Measurements from ENCODE around the gene RAPGEF2. TPM values are rescaled to one million over a fixed set of nuclear protein-coding genes. Genes with fewer than 3 reads are reported as not detected.

Gene RAPGEF2
- total and polyA plus RNA-seq, 2 donors (not counting 3 experiments of a cell fraction or from before 2014, with no cell fraction given): 28.7 to 55.2 TPM

- no TSS peak for BruUV-seq (replicated peaks)
- no peak overlapping the region for H2AFZ ChIP-seq (ENCODE audit: low read depth, low read length)
- H3K4me2 ChIP-seq (ENCODE audit: insufficient read depth, low read length): no peak overlapping the region
- H4K20me1 ChIP-seq (replicated peaks; ENCODE audit: control insufficient read depth, extremely low read depth, insufficient read depth, low read length): no peaks in the 10 kb centered on the region
- H3K79me2 ChIP-seq (ENCODE audit: control insufficient read depth, insufficient read depth, low read length): no peaks in the 10 kb centered on the region
- H3K27me3 ChIP-seq (ENCODE audit: control insufficient read depth in 2 of 2, insufficient read depth in 2 of 2, low read length in 2 of 2): no peaks in the 10 kb centered on the region
- intact Hi-C loops (cut with micrococcal nuclease) (no loop called here), dilution Hi-C loops (cut with MboI; ENCODE audit: extremely low pct_ligation_motif_present, low sequenced_read_pairs) (no loop called here)
- no peak overlapping the region for H3K4me3 ChIP-seq (replicated peaks in 1 of 3; ENCODE audit: insufficient read depth in 1 of 3, low read depth in 1 of 3, low read length in 3 of 3)
- H3K27ac ChIP-seq (ENCODE audit: insufficient read depth, low read depth, low read length): no peak overlapping the region
- no peak for DNase-seq (ENCODE audit: low read depth, low spot score)
- H3K9me3 ChIP-seq (replicated peaks; ENCODE audit: control insufficient read depth, insufficient read depth, low read length): no peaks in the 10 kb centered on the region
- POLR2A ChIA-PET: no interaction called here
- H3K36me3 ChIP-seq (ENCODE audit: control insufficient read depth in 2 of 2, extremely low read depth in 1 of 2, insufficient read depth in 2 of 2, low read length in 2 of 2): no peaks in the 10 kb centered on the region
- H3K4me1 ChIP-seq (ENCODE audit: control insufficient read depth, extremely low read depth, insufficient read depth, low read length): peaks cover 20% of the 10 kb centered on the region
- CTCF ChIA-PET: interaction anchor here (0.6 to 2.4 kb wide), 5 partner anchors 10 to 54 kb away, joined by 3 to 7 read pairs (median 3); no protein-coding TSS in a partner anchor
- H3K9ac ChIP-seq (replicated peaks; ENCODE audit: extremely low read depth, insufficient read depth, low read length): no peak overlapping the region
- no peaks in the 10 kb centered on the region for H3K9me1 ChIP-seq (replicated peaks; ENCODE audit: control insufficient read depth, extremely low read depth, insufficient read depth, low read length)
- FAIRE-seq: no peak
- TF ChIP-seq GATA2 (IDR thresholded peaks at IDR 0.05; ENCODE audit: insufficient read depth, insufficient read length, low read depth, low read length) (no peak), FOS (IDR thresholded peaks at IDR 0.05; ENCODE audit: borderline replicate concordance, insufficient read depth, low read length) (no peak), POLR2A (IDR thresholded peaks at IDR 0.05; ENCODE audit: low read depth, low read length) (no peak), CTCF (IDR thresholded peaks at IDR 0.05; ENCODE audit: extremely low read depth in 1 of 2, insufficient read depth in 1 of 2, low read depth in 1 of 2, low read length in 2 of 2) (no peak), EZH2 (IDR thresholded peaks at IDR 0.05; ENCODE audit: borderline replicate concordance, low read depth, low read length, severe bottlenecking) (no peak), JUN (IDR thresholded peaks at IDR 0.05; ENCODE audit: borderline replicate concordance, insufficient read depth, insufficient read length, low read depth) (no peak), MYC (IDR thresholded peaks at IDR 0.05; ENCODE audit: low read depth, low read length) (no peak)
- TF ChIP-seq, protein P1, sequence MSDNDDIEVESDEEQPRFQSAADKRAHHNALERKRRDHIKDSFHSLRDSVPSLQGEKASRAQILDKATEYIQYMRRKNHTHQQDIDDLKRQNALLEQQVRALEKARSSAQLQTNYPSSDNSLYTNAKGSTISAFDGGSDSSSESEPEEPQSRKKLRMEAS (IDR thresholded peaks at IDR 0.05; ENCODE audit: insufficient read depth, insufficient read length): no peak
Observed at GRCh38 chr4:159282329-159282728, 179.4 kb downstream of the RAPGEF2 start.
